Measurements from ENCODE around the gene PTPRN2. TPM values are rescaled to one million over a fixed set of nuclear protein-coding genes. Genes with fewer than 3 reads are reported as not detected.

The PTPRN2 gene
- total and polyA plus RNA-seq, 2 donors (not counting 3 experiments of a cell fraction or from before 2014, with no cell fraction given) = 0.62 to 0.88 TPM

DNA sequence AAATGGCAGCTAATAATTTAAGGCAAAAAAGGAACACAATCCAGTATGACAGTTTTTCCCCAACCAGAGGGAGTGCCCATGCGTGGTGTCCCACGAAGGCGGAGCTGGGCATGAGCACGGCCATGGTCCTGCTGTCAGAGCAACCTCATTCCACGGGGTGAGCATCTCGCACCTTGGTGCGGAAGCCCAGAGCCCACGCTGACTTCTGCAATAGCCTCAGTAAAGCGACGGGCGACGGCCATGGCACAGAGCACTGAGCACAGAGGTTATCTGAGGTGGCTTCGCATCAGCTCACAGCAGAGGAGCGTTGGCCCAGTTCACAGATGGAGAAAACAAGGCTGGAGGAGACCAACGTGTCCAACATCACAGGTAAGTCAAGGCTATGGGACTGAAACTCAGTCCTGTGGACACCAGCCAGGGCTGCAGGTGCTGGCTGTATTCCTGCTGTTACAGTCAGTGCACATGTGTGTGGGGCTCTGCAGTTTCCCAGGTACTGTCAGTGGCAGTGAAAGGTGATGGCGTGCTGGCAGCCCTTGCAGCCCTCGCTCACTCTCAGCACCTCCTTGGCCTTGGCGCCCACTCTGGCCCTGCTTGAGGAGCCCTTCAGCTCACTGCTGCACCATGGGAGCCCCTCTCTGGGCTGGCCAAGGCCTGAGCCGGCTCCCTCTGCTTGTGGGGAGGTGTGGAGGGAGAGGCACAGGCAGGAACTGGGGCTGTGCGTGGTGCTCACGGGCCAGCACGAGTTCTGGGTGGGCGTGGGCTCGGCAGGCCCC lies 525.6 kb downstream of the PTPRN2 start:
- H4K20me1 ChIP-seq (replicated peaks; ENCODE audit: control insufficient read depth, extremely low read depth, insufficient read depth, low read length) = no peaks in the 10 kb centered on the region
- H3K4me1 ChIP-seq (ENCODE audit: control insufficient read depth, extremely low read depth, insufficient read depth, low read length) = no peaks in the 10 kb centered on the region
- BruUV-seq (replicated peaks) = no TSS peak
- no peak overlapping the region for H3K4me2 ChIP-seq (ENCODE audit: insufficient read depth, low read length)
- no peak overlapping the region for H3K9ac ChIP-seq (replicated peaks; ENCODE audit: extremely low read depth, insufficient read depth, low read length)
- FAIRE-seq (no peak), DNase-seq (ENCODE audit: low read depth, low spot score) (no peak)
- peaks cover 14% of the 10 kb centered on the region for H3K9me3 ChIP-seq (replicated peaks; ENCODE audit: control insufficient read depth, insufficient read depth, low read length)
- no peaks in the 10 kb centered on the region for H3K9me1 ChIP-seq (replicated peaks; ENCODE audit: control insufficient read depth, extremely low read depth, insufficient read depth, low read length)
- intact Hi-C loops (cut with micrococcal nuclease) (no loop called here), dilution Hi-C loops (cut with MboI; ENCODE audit: extremely low pct_ligation_motif_present, low sequenced_read_pairs) (no loop called here)
- TF ChIP-seq POLR2AphosphoS5 (IDR thresholded peaks at IDR 0.05; ENCODE audit: insufficient read depth, low read depth, low read length) = no peak
- TF ChIP-seq, protein P1, sequence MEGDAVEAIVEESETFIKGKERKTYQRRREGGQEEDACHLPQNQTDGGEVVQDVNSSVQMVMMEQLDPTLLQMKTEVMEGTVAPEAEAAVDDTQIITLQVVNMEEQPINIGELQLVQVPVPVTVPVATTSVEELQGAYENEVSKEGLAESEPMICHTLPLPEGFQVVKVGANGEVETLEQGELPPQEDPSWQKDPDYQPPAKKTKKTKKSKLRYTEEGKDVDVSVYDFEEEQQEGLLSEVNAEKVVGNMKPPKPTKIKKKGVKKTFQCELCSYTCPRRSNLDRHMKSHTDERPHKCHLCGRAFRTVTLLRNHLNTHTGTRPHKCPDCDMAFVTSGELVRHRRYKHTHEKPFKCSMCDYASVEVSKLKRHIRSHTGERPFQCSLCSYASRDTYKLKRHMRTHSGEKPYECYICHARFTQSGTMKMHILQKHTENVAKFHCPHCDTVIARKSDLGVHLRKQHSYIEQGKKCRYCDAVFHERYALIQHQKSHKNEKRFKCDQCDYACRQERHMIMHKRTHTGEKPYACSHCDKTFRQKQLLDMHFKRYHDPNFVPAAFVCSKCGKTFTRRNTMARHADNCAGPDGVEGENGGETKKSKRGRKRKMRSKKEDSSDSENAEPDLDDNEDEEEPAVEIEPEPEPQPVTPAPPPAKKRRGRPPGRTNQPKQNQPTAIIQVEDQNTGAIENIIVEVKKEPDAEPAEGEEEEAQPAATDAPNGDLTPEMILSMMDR (IDR thresholded peaks at IDR 0.05; ENCODE audit: extremely low read depth in 1 of 2, insufficient read depth in 1 of 2, low read depth in 1 of 2, low read length in 2 of 2) = no peak
- TF ChIP-seq MYC (IDR thresholded peaks at IDR 0.05; ENCODE audit: low read depth, low read length) = no peak
- TF ChIP-seq FOS (IDR thresholded peaks at IDR 0.05; ENCODE audit: borderline replicate concordance, insufficient read depth, low read length) = no peak
- TF ChIP-seq EZH2 (IDR thresholded peaks at IDR 0.05; ENCODE audit: borderline replicate concordance, low read depth, low read length, severe bottlenecking) = no peak
- TF ChIP-seq, protein P2, sequence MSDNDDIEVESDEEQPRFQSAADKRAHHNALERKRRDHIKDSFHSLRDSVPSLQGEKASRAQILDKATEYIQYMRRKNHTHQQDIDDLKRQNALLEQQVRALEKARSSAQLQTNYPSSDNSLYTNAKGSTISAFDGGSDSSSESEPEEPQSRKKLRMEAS (IDR thresholded peaks at IDR 0.05; ENCODE audit: insufficient read depth, insufficient read length) = no peak
- TF ChIP-seq GATA2 (IDR thresholded peaks at IDR 0.05; ENCODE audit: insufficient read depth, insufficient read length, low read depth, low read length) = no peak
- TF ChIP-seq POLR2A (IDR thresholded peaks at IDR 0.05; ENCODE audit: low read depth, low read length) = no peak
- TF ChIP-seq JUN (IDR thresholded peaks at IDR 0.05; ENCODE audit: borderline replicate concordance, insufficient read depth, insufficient read length, low read depth) = no peak
- no peak overlapping the region for H2AFZ ChIP-seq (ENCODE audit: low read depth, low read length)
- no peaks in the 10 kb centered on the region for H3K79me2 ChIP-seq (ENCODE audit: control insufficient read depth, insufficient read depth, low read length)
- no peak overlapping the region for H3K4me3 ChIP-seq (replicated peaks in 1 of 3; ENCODE audit: insufficient read depth in 1 of 3, low read depth in 1 of 3, low read length in 3 of 3)
- ChIA-PET CTCF (no interaction called here), POLR2A (no interaction called here)
- H3K27me3 ChIP-seq (ENCODE audit: control insufficient read depth in 2 of 2, insufficient read depth in 2 of 2, low read length in 2 of 2) = no peaks in the 10 kb centered on the region
- H3K27ac ChIP-seq (ENCODE audit: insufficient read depth, low read depth, low read length) = no peak overlapping the region
- no peaks in the 10 kb centered on the region for H3K36me3 ChIP-seq (ENCODE audit: control insufficient read depth in 2 of 2, extremely low read depth in 1 of 2, insufficient read depth in 2 of 2, low read length in 2 of 2)

All from endothelial cell of umbilical vein (primary cell).